Stimulated activated CD8-positive, alpha-beta memory T cell treated with anti-CD3 and anti-CD28 coated beads, Interleukin-4, amount 100 ng/mL, for 1 hour (primary cell): ENCODE data around the gene LRRTM4.
"Not testable (repeated sequence)": the region's sequence is repeated elsewhere in the genome, so short reads cannot be mapped to it uniquely, and the experiment has no call there.

Experiments
- DNase-seq, 2 donors: peaks; one replicate each; pipeline ENCODE4 v3.0.0-alpha.2; 2020; ENCODE audit warnings: low read depth in 2 of 2, low spot score in 1 of 2

The LRRTM4 gene

GRCh38 chr2:77179297-77179696, 342.9 kb downstream of the LRRTM4 start:
- no peak for DNase-seq

GRCh38 chr2:77175266-77175780, 346.9 kb downstream of the LRRTM4 start:
- DNase-seq = not testable (repeated sequence)

GRCh38 chr2:77169426-77169825, 352.8 kb downstream of the LRRTM4 start:
- no peak for DNase-seq

- DNase-seq = not testable (repeated sequence)
Observed at GRCh38 chr2:77164021-77164420, 358.2 kb downstream of the LRRTM4 start.

- no peak for DNase-seq
Observed at GRCh38 chr2:77161009-77161408, 361.2 kb downstream of the LRRTM4 start.

- DNase-seq = no peak
Observed at GRCh38 chr2:77156599-77156998, 365.6 kb downstream of the LRRTM4 start.

GRCh38 chr2:77155511-77155910, 366.7 kb downstream of the LRRTM4 start:
- DNase-seq = no peak

- DNase-seq = no peak
Observed at GRCh38 chr2:77149565-77149964, 372.6 kb downstream of the LRRTM4 start.

GRCh38 chr2:77147153-77147552, 375.0 kb downstream of the LRRTM4 start:
- no peak for DNase-seq

GRCh38 chr2:77144772-77145171, 377.4 kb downstream of the LRRTM4 start:
- DNase-seq = no peak

GRCh38 chr2:77142141-77142540, 380.0 kb downstream of the LRRTM4 start:
- DNase-seq = no peak

- DNase-seq = not testable (repeated sequence)
Observed at GRCh38 chr2:77128479-77128878, 393.7 kb downstream of the LRRTM4 start.

- DNase-seq = no peak
Observed at GRCh38 chr2:77127345-77127744, 394.8 kb downstream of the LRRTM4 start.

GRCh38 chr2:77121518-77121917, 400.7 kb downstream of the LRRTM4 start:
- DNase-seq = no peak

- DNase-seq = no peak
Observed at GRCh38 chr2:77119333-77119732, 402.8 kb downstream of the LRRTM4 start.

GRCh38 chr2:77108915-77109314, 413.3 kb downstream of the LRRTM4 start:
- no peak for DNase-seq

GRCh38 chr2:77105008-77105407, 417.2 kb downstream of the LRRTM4 start:
- no peak for DNase-seq

- no peak for DNase-seq
Observed at GRCh38 chr2:77104554-77104953, 417.6 kb downstream of the LRRTM4 start.

- DNase-seq = no peak
Observed at GRCh38 chr2:77102927-77103326, 419.2 kb downstream of the LRRTM4 start.

- no peak for DNase-seq
Observed at GRCh38 chr2:77101796-77102452, 420.3 kb downstream of the LRRTM4 start.

GRCh38 chr2:77099961-77100360, 422.2 kb downstream of the LRRTM4 start:
- DNase-seq = no peak

GRCh38 chr2:77095525-77095924, 426.7 kb downstream of the LRRTM4 start:
- DNase-seq = not testable (repeated sequence)

GRCh38 chr2:77095096-77095495, 427.1 kb downstream of the LRRTM4 start:
- DNase-seq = no peak
